Vagina (tissue), 2 donors: ENCODE results near the gene NPDC1. TPM values are rescaled to one million over a fixed set of nuclear protein-coding genes. Genes with fewer than 3 reads are reported as not detected.

Source experiments
- DNase-seq, 2 donors: peaks; one replicate each; pipeline ENCODE4 v3.0.0-alpha.2; 2017; ENCODE audit errors: extremely low spot score in 2 of 2
- H3K27ac ChIP-seq: fragments of 200-600 bp; sonication (generic); one replicate; pipeline ENCODE4 v1.5.1; 2019
- H3K27me3 ChIP-seq: fragments of 200-600 bp; sonication (generic); one replicate; pipeline ENCODE4 v1.5.1; 2019
- H3K36me3 ChIP-seq, 2 donors: fragments of 200-600 bp; sonication (generic); one replicate each; pipeline ENCODE4 v1.5.1; 2017 to 2019
- H3K4me1 ChIP-seq: fragments of 200-600 bp; sonication (generic); one replicate; pipeline ENCODE4 v1.5.1; 2019
- H3K4me3 ChIP-seq, 2 donors: fragments of 200-600 bp; sonication (generic); 1 replicate in 1 of 2; 2 replicates in 1 of 2; pipeline ENCODE4 v1.5.1; 2016 to 2019
- H3K9me3 ChIP-seq: fragments of 200-600 bp; sonication (generic); one replicate; pipeline ENCODE4 v1.5.1; 2019
- CTCF ChIP-seq, 3 experiments: fragments of 450-650 bp in 2 of 3; fragments of 200-600 bp in 1 of 3; sonication (generic) in 1 of 3; IDR thresholded peaks; one replicate each; pipeline ENCODE4 v1.5.1; 2017 to 2019; ENCODE audit warnings: antibody characterized with exemption in 3 of 3, mild to moderate bottlenecking in 2 of 3, moderate library complexity in 2 of 3
- POLR2A ChIP-seq, 2 donors: fragments of 450-650 bp; IDR thresholded peaks; one replicate each; pipeline ENCODE4 v1.6.1; 2017; ENCODE audit warnings: antibody characterized with exemption in 2 of 2, mild to moderate bottlenecking in 2 of 2, moderate library complexity in 2 of 2
- POLR2AphosphoS5 ChIP-seq, 2 donors: sonication (generic); formaldehyde crosslinking; IDR thresholded peaks; one replicate each; pipeline ENCODE4 v1.9.0; 2017; ENCODE audit warnings: antibody characterized with exemption in 2 of 2, mild to moderate bottlenecking in 2 of 2, low read depth in 1 of 2; ENCODE audit not compliant: insufficient read depth in 1 of 2
- intact Hi-C: fragments of 100-400 bp; cut with DNase I; formaldehyde crosslinking; loops from one replicate; pipeline ENCODE4 v1.15.1; 2023
- total RNA-seq: library from RNA; depleted of rRNA; stranded (reverse); fragments of >200 nt; gene quantifications from one replicate; pipeline ENCODE4 v1.2.3, GENCODE V29; 2016

Gene NPDC1
- total RNA-seq, 1 donor from 2014 or later = 67.5 TPM

DNA sequence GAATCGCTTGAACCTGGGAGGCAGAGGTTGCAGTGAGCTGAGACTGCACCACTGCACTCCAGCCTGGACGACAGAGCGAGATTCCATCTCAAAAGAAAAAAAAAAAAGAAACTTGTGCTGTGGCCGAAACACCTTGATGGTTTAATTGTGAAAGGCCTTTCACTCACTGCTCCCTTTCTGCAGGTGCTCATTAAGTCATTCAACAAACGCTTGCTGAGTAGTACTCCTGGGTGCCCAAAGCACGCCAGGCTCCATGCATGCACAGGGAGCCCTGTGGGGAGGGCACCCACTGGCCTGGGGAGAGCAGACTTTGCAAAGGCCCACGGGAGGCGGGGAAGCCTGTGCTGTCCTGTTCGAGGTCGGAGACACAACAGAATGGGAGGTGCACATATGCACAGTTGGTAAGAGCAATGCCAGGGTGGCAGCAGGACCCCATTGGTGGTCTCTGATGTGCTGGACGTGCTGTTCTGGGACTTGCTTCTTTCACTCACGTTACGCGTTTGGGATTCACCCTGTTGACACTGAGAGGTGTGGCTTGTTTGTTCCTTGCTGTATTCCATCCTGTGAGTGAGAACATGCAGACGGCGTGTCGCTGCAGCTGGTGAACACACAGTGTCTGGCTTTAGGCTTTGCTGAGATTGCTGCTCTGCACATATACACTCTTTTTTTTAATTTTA, 10.9 kb upstream of the NPDC1 start:
- no peaks in the 10 kb centered on the region for H3K27me3 ChIP-seq

GRCh38 chr9:137055385-137056364, 9.7 kb upstream of the NPDC1 start:
- Histone ChIP-seq H3K27me3 (no peaks in the 10 kb centered on the region), H3K4me1 (peaks cover 36% of the 10 kb centered on the region), H3K4me3 (peak overlapping the region in 1 of 2 donors; percentile 22), H3K36me3 (no peaks in the 10 kb centered on the region), H3K9me3 (no peaks in the 10 kb centered on the region), H3K27ac (peak overlapping the region; percentile 59)
- intact Hi-C loops = no loop called here
- no peak for DNase-seq
- TF ChIP-seq CTCF (IDR thresholded peaks at IDR 0.05) (no peak), POLR2AphosphoS5 (IDR thresholded peaks at IDR 0.05; ENCODE audit: insufficient read depth in 1 of 2, low read depth in 1 of 2) (peak; percentile 13 to 48)

More for the DNA sequence above, 10.9 kb upstream of the NPDC1 start:
- H3K9me3 ChIP-seq = no peaks in the 10 kb centered on the region
- no peak overlapping the region for H3K27ac ChIP-seq
- intact Hi-C loops = no loop called here
- no peak for DNase-seq
- TF ChIP-seq POLR2A (IDR thresholded peaks at IDR 0.05) = no peak
- TF ChIP-seq POLR2AphosphoS5 (IDR thresholded peaks at IDR 0.05; ENCODE audit: insufficient read depth in 1 of 2, low read depth in 1 of 2) = no peak
- TF ChIP-seq CTCF (IDR thresholded peaks at IDR 0.05) = no peak
- peaks cover 36% of the 10 kb centered on the region for H3K4me1 ChIP-seq
- H3K4me3 ChIP-seq = no peak overlapping the region
- no peaks in the 10 kb centered on the region for H3K36me3 ChIP-seq

DNA sequence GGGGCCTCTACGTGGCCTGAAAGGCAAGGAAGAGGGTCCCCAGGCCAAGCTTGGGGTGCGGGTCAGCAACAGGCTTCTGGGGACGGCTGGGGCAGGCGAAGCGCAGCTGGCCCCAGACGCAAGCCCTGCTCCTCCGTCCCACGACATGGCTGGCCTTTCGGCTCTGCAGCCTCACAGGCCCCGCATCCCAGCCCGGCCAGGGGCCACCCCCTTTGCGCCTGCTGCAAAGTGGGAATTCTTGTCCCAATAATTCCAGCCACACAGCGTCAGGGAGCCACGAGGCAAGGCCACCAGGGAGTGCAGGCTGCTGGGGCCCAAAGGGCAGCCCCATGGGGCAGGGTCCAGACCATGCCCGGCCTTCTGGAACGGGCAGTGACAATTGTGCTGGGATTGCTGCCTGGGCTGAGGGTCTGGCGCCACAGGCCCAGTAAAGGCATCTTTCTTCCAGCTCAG, 9.0 kb upstream of the NPDC1 start:
- TF ChIP-seq POLR2A (IDR thresholded peaks at IDR 0.05) = no peak
- TF ChIP-seq CTCF (IDR thresholded peaks at IDR 0.05) = no peak
- no peak for TF ChIP-seq POLR2AphosphoS5 (IDR thresholded peaks at IDR 0.05; ENCODE audit: insufficient read depth in 1 of 2, low read depth in 1 of 2)
- no peak for DNase-seq
- peak overlapping the region in 1 of 2 donors; percentile 22 for H3K4me3 ChIP-seq
- H3K27ac ChIP-seq = peak overlapping the region; percentile 59
- H3K9me3 ChIP-seq = no peaks in the 10 kb centered on the region
- H3K27me3 ChIP-seq = no peaks in the 10 kb centered on the region
- intact Hi-C loops = no loop called here
- no peaks in the 10 kb centered on the region for H3K36me3 ChIP-seq
- H3K4me1 ChIP-seq = peaks cover 36% of the 10 kb centered on the region

DNA sequence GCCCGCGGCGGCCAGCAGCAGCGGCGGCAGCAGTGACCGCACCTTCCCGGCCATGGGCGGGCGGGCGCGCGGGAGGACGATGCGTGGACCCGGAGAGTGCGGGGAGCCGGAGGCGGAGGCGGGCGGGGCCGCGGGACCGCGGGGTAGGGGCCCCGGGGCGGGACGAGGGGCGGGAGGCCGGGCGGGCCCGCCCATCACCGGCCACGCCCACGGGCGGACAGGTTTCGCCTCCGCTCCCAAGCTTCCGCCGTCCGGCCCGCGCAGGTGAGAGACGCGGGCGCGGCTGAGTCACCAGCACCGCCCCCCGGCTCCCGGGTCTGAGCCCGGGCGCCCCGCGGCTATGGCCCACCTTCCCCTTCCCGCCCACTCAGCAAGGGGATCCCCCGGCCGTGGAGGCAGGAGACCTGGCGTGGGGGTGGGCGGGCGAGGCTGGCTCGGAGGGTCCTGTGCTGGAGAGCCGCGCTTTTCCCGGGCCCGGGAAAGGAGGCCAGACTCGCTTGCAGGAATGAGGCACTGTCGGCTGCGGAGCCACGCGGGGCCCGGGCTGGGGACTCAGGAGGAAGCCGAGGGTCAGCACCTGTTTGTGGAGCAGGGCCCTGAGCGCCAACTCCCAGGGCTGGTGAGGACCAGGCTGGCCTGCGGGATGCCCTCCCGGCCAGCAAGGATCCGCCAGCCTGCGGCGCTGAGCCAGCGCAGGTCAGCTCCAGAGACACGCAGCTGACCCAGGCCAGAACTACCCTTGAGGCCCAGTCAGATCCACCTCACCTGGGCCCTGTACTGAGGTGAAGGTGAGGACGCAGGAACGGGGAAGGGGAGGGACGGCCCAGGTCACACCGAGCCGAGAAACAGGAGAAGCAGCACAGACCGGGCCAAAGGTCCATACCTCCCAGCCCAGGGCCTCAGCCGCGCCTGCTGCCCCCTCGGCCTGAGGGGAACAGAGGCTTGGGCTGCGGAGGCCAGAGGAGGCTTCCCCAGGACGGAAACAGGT, 8.3 kb upstream of the NPDC1 start, which contains the start of gene ENTPD2:
Gene ENTPD2 (minus strand): TSS at position 118 of the 988 bp plus-strand sequence. CDS start 64 bp downstream, at position 54.
- Histone ChIP-seq H3K4me1 (peaks cover 36% of the 10 kb centered on the region), H3K27ac (peak within 1 kb of the TSS; percentile 59), H3K9me3 (no peaks in the 10 kb centered on the region), H3K36me3 (no peaks in the 10 kb centered on the region), H3K27me3 (no peaks in the 10 kb centered on the region), H3K4me3 (peak within 1 kb of the TSS; percentile 40 to 48)
- intact Hi-C loops = no loop called here
- DNase-seq = no peak
- TF ChIP-seq CTCF (IDR thresholded peaks at IDR 0.05) = no peak
- no peak for TF ChIP-seq POLR2AphosphoS5 (IDR thresholded peaks at IDR 0.05; ENCODE audit: insufficient read depth in 1 of 2, low read depth in 1 of 2)
- no peak for TF ChIP-seq POLR2A (IDR thresholded peaks at IDR 0.05)
